Nephron (organoid): ENCODE measurements around the gene BCAS1.

Experiments
- H3K27ac Mint-ChIP-seq, 3 experiments: 2 replicates each; pipeline ENCODE4 v1.8.0; 2020; ENCODE audit warnings: mixed read lengths in 3 of 3, mild to moderate bottlenecking in 2 of 3, moderate library complexity in 1 of 3
- H3K27me3 Mint-ChIP-seq: 2 replicates; pipeline ENCODE4 v1.8.0; 2021; ENCODE audit warnings: low read depth, mild to moderate bottlenecking, moderate library complexity, mixed read lengths
- H3K36me3 Mint-ChIP-seq: 2 replicates; pipeline ENCODE4 v1.8.0; 2020; ENCODE audit warnings: low read depth, mixed read lengths
- H3K4me1 Mint-ChIP-seq: 2 replicates; pipeline ENCODE4 v1.8.0; 2020; ENCODE audit warnings: mixed read lengths
- H3K4me3 Mint-ChIP-seq, 3 experiments: 2 replicates each; pipeline ENCODE4 v1.8.0; 2020; ENCODE audit warnings: mild to moderate bottlenecking in 3 of 3, mixed read lengths in 3 of 3, moderate library complexity in 2 of 3
- H3K9me3 Mint-ChIP-seq: 2 replicates; pipeline ENCODE4 v1.8.0; 2020; ENCODE audit warnings: mixed read lengths
- CTCF ChIP-seq, 3 experiments: fragments of 200-600 bp; sonication (generic); IDR thresholded peaks; one replicate each; pipeline ENCODE4 v1.5.0; 2021; ENCODE audit warnings: antibody characterized with exemption in 3 of 3; ENCODE audit not compliant: unreplicated experiment in 3 of 3

Gene BCAS1

GRCh38 chr20:54005524-54005923, 64.9 kb downstream of the BCAS1 start:
- Mint-ChIP-seq H3K9me3 (peaks cover 20% of the 10 kb centered on the region), H3K27me3 (peaks cover 3% of the 10 kb centered on the region), H3K4me1 (no peaks in the 10 kb centered on the region), H3K36me3 (peaks cover 2% of the 10 kb centered on the region), H3K27ac (no peak overlapping the region), H3K4me3 (no peak overlapping the region)
- TF ChIP-seq CTCF (IDR thresholded peaks at IDR 0.05; ENCODE audit: unreplicated experiment in 3 of 3) = no peak

- peaks cover 23% of the 10 kb centered on the region for H3K9me3 Mint-ChIP-seq
- no peaks in the 10 kb centered on the region for H3K4me1 Mint-ChIP-seq
- peaks cover 4% of the 10 kb centered on the region for H3K36me3 Mint-ChIP-seq
- no peak overlapping the region for H3K27ac Mint-ChIP-seq
- TF ChIP-seq CTCF (IDR thresholded peaks at IDR 0.05; ENCODE audit: unreplicated experiment in 3 of 3) = no peak
- no peak overlapping the region for H3K4me3 Mint-ChIP-seq
- peaks cover 3% of the 10 kb centered on the region for H3K27me3 Mint-ChIP-seq
Observed at GRCh38 chr20:54004445-54004844, 65.9 kb downstream of the BCAS1 start.

GRCh38 chr20:54002741-54003140, 67.7 kb downstream of the BCAS1 start:
- peaks cover 4% of the 10 kb centered on the region for H3K36me3 Mint-ChIP-seq
- peaks cover 3% of the 10 kb centered on the region for H3K27me3 Mint-ChIP-seq
- H3K9me3 Mint-ChIP-seq = peaks cover 25% of the 10 kb centered on the region
- no peaks in the 10 kb centered on the region for H3K4me1 Mint-ChIP-seq
- no peak overlapping the region for H3K4me3 Mint-ChIP-seq
- no peak overlapping the region for H3K27ac Mint-ChIP-seq
- no peak for TF ChIP-seq CTCF (IDR thresholded peaks at IDR 0.05; ENCODE audit: unreplicated experiment in 3 of 3)

GRCh38 chr20:54002056-54002575, 68.3 kb downstream of the BCAS1 start:
- H3K4me3 Mint-ChIP-seq = no peak overlapping the region
- no peak for TF ChIP-seq CTCF (IDR thresholded peaks at IDR 0.05; ENCODE audit: unreplicated experiment in 3 of 3)
- H3K27me3 Mint-ChIP-seq = peaks cover 3% of the 10 kb centered on the region
- H3K27ac Mint-ChIP-seq = no peak overlapping the region
- peaks cover 4% of the 10 kb centered on the region for H3K36me3 Mint-ChIP-seq
- peaks cover under 1% of the 10 kb centered on the region for H3K4me1 Mint-ChIP-seq
- peaks cover 25% of the 10 kb centered on the region for H3K9me3 Mint-ChIP-seq

GRCh38 chr20:54000914-54001313, 69.5 kb downstream of the BCAS1 start:
- Mint-ChIP-seq H3K9me3 (peaks cover 29% of the 10 kb centered on the region), H3K4me1 (peaks cover 6% of the 10 kb centered on the region), H3K27me3 (peaks cover 3% of the 10 kb centered on the region), H3K27ac (no peak overlapping the region), H3K36me3 (peaks cover 4% of the 10 kb centered on the region), H3K4me3 (no peak overlapping the region)
- no peak for TF ChIP-seq CTCF (IDR thresholded peaks at IDR 0.05; ENCODE audit: unreplicated experiment in 3 of 3)

- TF ChIP-seq CTCF (IDR thresholded peaks at IDR 0.05; ENCODE audit: unreplicated experiment in 3 of 3) = no peak
- Mint-ChIP-seq H3K27me3 (peaks cover 3% of the 10 kb centered on the region), H3K36me3 (peaks cover 4% of the 10 kb centered on the region), H3K9me3 (peaks cover 29% of the 10 kb centered on the region), H3K4me3 (no peak overlapping the region), H3K4me1 (peaks cover 6% of the 10 kb centered on the region), H3K27ac (no peak overlapping the region)
Observed at GRCh38 chr20:54000262-54000661, 70.1 kb downstream of the BCAS1 start.
